GM19468 (cell line): Measurements from ENCODE around the gene DRG2.

Source experiments
- ATAC-seq: cut with Tn5 transposase; IDR thresholded peaks from one replicate; pipeline ENCODE4 v1.9.1; 2021; ENCODE audit warnings: mild to moderate bottlenecking, moderate library complexity, moderate number of reproducible peaks; ENCODE audit not compliant: unreplicated experiment; ENCODE audit errors: extremely low read depth

DRG2 gene

DNA sequence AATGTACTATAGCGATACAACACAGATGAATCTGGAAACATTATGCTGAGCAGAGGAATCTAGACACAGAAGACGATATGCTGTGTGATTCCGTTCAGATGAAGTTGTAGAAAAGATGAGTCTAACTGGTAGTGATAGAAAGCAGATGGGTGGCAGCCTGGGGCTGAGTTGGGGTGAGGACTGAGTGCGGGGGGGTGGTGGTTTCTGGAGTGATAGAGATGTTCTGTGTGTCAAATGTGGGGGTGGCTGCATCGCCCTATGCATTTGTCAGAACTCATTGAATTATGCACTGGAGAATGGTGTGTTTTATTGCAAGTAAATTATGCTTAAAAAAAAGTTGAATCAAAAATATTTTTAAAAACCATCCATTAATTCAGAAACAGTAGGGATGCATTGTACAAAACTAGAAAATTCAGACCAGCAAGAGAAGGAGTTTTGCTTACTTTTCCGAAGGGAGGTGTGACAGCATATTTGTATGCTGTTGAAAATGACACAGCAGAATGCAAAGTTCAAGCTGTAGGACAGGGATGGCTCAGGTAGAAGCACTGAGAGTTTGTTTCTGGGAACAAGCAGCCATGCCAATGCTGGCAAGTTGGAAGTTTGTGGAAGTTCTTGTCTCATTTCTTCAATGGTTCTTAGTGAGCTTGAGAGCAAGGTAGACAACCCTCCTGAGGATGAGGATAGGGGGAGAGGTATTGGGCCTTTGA, 13.0 kb upstream of the DRG2 start:
- ATAC-seq, result no peak

DNA sequence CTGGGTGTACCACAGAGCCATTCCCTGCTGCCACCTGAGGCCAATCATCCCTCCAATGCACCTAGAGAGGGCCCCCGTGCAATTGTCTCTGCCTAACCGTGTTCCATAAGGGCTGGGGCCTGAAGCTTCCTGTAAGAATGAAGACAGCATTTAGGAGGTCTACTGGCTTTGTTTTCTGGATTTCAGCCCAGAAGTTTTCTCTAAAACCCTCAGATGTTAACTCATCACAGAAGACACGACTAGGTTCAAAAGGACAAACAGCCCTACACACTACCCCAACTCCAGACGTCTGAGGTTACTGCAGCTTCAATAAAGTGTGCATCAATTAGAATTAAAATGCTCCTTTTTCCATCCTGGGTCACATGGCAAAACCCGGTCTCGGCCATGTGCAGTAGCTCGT, 10.8 kb upstream of the DRG2 start:
- no peak for ATAC-seq

DNA sequence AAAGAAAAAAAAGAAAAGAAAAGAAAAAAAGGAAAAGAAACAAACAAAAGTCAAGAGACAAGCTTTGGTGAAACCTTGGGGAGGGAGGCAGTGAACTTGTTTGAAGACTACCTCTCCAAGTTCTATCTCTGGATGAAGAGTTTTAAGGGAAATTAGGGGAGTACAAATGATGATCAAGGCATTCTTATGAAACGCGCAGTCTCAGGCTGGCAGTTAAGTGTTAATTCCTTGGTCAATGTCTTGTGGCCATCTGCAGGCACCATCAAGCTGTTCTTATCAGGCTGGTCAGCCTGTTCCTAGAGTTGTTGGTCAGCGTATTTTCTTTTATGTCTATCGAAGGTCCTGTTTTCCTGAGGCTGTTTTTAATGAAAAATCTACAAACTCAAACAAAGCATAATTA, 8.2 kb upstream of the DRG2 start:
- no peak for ATAC-seq

- no peak for ATAC-seq
These were observed 3.5 kb upstream of the DRG2 start for GRCh38 chr17:18084256-18084655.

DNA sequence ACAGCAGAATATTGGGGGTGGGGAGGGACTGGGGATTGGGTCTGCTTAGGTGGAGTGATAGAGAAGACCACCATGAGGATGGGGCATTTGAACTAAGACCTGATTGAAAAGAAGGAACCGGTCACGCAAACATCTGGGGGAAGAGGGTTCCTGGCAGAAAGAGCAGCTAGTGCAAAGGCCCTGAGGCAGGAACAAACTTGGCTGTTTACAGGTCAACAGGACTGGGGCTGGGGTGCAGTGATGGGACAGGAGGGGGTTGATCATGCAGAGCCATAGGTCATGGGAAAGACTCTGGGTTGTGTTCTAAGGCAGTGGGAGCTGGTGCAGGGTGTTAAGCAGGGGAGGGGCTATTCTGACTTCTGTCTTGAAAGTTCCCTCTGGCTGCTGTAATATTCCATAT, 1.9 kb downstream of the DRG2 start:
- ATAC-seq, result no peak

DNA sequence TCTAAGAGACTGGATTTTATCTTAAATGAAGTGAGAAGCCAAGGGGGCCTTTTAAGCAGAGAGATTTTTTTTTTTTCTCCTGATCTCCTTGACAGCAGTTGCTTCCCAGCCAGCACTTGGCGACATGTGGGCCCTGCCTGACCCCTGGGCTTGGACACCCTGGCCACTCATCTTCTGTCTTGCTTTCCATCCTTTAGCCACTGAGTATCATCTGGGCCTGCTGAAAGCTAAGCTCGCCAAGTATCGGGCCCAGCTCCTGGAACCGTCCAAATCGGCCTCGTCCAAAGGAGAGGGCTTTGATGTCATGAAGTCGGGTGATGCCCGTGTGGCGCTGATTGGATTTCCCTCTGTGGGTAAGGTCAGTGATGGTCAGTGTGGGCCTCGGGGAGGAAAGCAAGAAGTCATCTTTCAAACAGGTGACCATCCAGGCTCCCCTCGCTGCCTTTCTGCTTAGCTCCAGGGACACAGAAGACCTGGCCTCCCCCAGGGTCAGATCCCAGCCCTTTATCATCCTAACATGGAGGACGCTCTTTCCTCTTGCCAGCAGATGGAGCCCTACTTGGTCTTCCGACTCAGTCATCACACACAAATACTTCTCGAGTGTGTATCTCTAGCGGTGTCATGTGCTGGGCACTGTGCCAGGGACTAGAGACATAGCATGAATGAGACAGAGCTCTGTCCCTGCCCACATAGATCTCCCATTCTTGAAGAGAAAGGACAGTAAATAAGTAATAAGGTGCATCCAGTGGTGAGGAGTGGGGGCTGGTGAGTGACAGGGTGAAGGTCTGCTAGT, 6.1 kb downstream of the DRG2 start:
- no peak for ATAC-seq

- no peak for ATAC-seq
These were observed 6.7 kb downstream of the DRG2 start for GRCh38 chr17:18094409-18094807.

- no peak for ATAC-seq
These were observed 11.8 kb downstream of the DRG2 start for GRCh38 chr17:18099516-18099915.

GRCh38 chr17:18100616-18101015, 12.9 kb downstream of the DRG2 start:
- ATAC-seq, result no peak

DNA sequence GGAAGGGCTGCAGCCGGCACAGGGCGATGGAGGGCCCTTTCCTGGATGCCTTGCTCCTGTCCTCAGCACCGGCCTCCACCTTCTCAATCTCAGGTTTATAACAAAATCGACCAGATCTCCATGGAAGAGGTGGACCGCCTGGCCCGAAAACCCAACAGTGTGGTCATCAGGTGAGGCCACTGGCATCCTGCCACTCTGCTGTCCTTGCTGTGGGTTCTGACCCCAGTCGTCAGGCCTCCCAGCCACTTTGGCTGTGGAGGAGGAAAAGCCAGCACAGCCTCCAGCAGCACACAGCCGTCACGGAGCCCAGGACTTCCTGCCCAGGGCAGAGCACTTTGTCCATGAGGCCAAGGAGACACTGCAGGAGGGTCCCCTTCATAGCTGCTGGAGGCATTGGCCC, 14.1 kb downstream of the DRG2 start:
- ATAC-seq, result no peak

- ATAC-seq, result no peak
These were observed 14.9 kb downstream of the DRG2 start for GRCh38 chr17:18102640-18103039.

DNA sequence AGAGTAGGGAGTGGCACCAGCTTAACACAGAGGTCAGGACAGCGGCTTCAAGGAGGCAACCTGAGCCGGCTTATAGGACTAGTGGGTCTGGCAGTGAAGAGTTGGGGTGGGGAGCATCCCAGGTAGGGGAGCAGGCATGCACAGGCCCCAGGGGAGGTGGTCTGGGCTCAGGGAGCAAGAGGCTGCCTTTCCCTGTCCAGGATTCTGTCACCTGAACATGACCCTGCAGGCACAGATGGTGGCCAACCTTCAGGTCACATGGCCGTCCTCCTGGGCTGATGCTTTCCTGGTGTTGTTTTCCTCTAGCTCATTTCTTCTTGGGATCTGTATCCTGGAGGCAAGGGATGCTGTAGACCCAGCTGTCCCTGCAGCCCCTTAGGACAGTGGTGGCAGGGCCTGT, 17.3 kb downstream of the DRG2 start:
- ATAC-seq, result no peak

GRCh38 chr17:18105595-18105994, 17.8 kb downstream of the DRG2 start:
- no peak for ATAC-seq

- ATAC-seq, result no peak
These were observed 18.5 kb downstream of the DRG2 start for GRCh38 chr17:18106211-18106610.

DNA sequence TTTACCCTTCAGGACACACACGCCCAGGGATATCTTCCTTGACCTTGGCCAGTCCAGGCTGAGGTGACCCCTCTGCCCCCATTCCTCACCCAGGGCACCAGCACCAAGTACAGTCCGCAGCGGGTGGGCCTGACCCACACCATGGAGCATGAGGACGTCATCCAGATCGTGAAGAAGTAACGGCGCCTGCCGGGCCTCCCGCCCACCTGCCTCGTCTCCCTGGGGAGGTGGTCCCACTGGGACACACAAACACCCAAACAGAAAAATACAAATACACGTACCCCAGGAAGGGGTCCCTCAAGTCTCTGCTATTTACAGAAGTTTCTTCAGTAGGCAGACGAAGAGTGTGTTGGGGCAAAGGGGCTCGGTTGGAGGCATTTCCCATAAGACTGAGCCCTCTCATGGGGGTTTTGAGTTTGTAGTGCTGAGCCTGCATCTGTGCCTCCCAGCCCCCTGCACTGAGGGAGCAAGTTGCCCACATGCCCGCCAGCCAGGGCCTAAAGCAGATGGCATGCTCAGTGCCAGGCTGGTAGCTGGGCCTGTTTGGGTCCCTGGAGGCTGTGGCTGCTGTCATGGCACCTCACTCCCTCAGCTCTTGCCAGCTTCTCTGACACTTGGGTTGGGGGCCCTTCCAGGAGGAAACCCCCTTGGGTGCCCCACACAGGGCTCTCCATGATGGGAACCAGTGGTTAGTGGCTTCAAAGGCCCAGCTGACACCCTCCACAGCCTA, 19.5 kb downstream of the DRG2 start:
- no peak for ATAC-seq

DNA sequence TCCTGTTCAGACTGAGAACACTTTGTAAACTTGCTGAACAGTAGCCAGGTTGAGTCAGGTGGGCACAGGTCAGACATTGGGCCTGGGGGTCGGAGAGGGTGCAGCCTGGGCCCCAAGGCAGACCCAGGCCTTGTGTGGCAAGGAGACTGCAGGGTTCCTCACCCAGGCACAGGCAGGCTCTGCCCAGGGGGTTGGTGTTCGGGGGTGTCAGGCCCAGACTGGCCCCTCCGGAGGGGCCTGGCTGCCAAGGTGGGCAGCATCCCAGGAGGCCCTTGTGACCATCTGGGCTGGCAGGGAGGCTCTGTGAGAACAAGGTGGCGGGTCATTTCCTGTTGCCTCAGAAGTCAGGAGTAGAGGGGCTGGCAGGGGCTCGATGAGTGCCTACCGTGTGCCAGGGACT, 20.2 kb downstream of the DRG2 start:
- ATAC-seq, result no peak

DNA sequence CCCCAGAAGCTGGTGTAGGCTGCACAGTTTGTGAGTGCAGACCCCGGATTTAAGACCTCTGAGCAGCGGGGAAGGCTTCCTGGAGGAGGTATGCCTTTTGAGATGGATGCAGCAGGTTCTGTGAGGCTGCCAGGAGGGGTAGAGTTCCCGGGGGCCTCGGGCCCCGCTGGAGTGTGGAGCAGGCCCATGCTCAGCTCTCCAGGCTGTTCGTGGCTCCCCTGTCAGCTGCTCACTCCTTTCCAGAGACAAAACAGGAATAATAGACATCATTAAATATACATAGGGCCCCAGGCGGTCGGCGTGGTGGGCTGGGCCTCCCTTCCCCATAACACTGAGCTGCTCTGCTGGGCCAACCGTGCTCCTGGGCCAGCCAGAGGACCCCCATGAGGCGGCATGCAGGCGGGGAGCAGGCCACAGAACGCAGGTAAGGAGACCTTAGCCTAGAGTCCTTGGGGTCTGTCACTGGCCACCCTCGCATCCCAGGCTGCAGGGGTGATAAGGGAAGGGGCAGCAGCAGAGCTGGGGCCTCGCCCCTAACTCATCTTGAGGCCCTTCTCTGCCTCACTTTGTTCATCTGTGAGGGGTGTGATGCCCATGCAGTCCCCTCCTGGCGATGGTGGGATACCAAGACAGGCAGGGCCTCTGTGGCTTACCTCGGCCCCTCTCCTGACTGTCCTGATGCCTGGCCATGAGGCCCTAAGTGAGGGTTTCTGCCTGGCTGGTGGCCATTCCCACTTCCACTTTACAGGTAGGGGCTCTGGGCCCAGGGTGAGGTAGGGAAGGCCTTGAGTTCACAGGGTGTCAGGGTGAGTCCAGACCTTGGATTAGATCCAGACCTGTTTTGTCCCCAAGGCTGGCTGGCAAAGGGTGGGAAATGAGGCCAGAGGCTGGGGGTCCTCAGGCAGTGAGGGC, 20.9 kb downstream of the DRG2 start, which contains the start of gene MYO15A:
Gene MYO15A, plus strand, starts transcription at position 356 of the 912 bp plus-strand sequence. CDS start 10,045 bp downstream, outside the sequence.
- ATAC-seq, result no peak

GRCh38 chr17:18109935-18110485, 22.3 kb downstream of the DRG2 start:
- ATAC-seq, result no peak

- ATAC-seq, result no peak
These were observed 22.9 kb downstream of the DRG2 start for GRCh38 chr17:18110636-18111145.
